ENCODE measurements around the gene CYFIP1.
A peak's percentile ranks its signal among the peaks of the same experiment; 100 is the strongest.

DNA sequence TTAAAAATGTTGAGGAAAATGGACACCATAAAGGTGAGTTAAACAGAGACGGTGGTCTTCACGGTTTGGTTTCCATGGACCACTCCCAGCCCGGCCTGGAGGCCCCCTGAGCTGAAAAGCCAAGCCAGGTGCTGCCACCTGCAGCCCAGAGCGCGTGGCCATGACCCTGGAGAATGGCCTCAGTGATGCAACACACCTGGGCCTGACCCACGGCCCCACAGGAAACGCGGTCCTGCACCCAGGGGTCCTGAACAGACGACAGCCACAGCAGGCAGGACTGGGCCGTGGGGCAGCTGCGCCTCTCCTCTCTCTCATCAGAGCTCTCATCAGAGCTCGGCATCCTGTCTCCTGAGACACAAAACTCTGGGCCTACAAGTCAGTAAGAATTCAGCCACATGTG, 77.6 kb downstream of the CYFIP1 start:
- TF ChIP-seq, protein P1, sequence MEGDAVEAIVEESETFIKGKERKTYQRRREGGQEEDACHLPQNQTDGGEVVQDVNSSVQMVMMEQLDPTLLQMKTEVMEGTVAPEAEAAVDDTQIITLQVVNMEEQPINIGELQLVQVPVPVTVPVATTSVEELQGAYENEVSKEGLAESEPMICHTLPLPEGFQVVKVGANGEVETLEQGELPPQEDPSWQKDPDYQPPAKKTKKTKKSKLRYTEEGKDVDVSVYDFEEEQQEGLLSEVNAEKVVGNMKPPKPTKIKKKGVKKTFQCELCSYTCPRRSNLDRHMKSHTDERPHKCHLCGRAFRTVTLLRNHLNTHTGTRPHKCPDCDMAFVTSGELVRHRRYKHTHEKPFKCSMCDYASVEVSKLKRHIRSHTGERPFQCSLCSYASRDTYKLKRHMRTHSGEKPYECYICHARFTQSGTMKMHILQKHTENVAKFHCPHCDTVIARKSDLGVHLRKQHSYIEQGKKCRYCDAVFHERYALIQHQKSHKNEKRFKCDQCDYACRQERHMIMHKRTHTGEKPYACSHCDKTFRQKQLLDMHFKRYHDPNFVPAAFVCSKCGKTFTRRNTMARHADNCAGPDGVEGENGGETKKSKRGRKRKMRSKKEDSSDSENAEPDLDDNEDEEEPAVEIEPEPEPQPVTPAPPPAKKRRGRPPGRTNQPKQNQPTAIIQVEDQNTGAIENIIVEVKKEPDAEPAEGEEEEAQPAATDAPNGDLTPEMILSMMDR (CRISPR knock-in tag; IDR thresholded peaks at IDR 0.05) = peak; percentile 58
- TF ChIP-seq ZSCAN22 (CRISPR knock-in tag; IDR thresholded peaks at IDR 0.05) (no peak), ZNF20 (CRISPR knock-in tag; IDR thresholded peaks at IDR 0.05) (no peak), NBN (conservative IDR thresholded peaks at IDR 0.05) (no peak), FLYWCH1 (CRISPR knock-in tag; IDR thresholded peaks at IDR 0.05) (no peak), ZNF567 (CRISPR knock-in tag; IDR thresholded peaks at IDR 0.05; ENCODE audit: borderline replicate concordance) (no peak), ZNF44 (CRISPR knock-in tag; IDR thresholded peaks at IDR 0.05) (no peak), POLR2AphosphoS5 (IDR thresholded peaks at IDR 0.05; ENCODE audit: low read depth, low read length) (no peak), PTBP1 (IDR thresholded peaks at IDR 0.05; ENCODE audit: low read depth, low read length, poor library complexity, severe bottlenecking) (no peak), ZFP37 (CRISPR knock-in tag; IDR thresholded peaks at IDR 0.05; ENCODE audit: borderline replicate concordance) (no peak), SAP130 (CRISPR knock-in tag; IDR thresholded peaks at IDR 0.05; ENCODE audit: low read depth) (no peak), ARNT (IDR thresholded peaks at IDR 0.05) (no peak)
